HG03196 (cell line): ENCODE results near the gene LPCAT2.
"Not testable (repeated sequence)": the region's sequence is repeated elsewhere in the genome, so short reads cannot be mapped to it uniquely, and the experiment has no call there.

Source experiments
- ATAC-seq: cut with Tn5 transposase; IDR thresholded peaks from one replicate; pipeline ENCODE4 v1.9.1; 2021; ENCODE audit not compliant: unreplicated experiment

Gene LPCAT2

DNA sequence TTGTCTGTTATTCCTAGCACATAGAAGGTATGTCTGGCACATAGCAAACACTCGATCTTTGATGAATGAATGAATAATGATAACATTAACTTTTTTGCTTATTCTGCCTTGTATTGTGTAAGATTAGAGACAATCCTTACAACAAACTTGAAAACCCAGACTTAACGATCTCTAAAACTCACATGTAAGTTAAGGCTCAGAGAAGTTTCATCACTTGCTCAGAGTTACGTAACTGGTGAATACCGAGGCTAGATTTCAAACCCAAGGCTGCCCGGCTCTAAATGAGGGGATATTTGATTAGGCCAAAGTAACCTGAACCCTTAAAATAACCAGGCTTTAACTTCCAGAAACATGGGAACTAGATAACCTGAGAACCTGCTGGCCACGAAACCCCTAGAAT is 79.9 kb downstream of the LPCAT2 start:
- no peak for ATAC-seq

DNA sequence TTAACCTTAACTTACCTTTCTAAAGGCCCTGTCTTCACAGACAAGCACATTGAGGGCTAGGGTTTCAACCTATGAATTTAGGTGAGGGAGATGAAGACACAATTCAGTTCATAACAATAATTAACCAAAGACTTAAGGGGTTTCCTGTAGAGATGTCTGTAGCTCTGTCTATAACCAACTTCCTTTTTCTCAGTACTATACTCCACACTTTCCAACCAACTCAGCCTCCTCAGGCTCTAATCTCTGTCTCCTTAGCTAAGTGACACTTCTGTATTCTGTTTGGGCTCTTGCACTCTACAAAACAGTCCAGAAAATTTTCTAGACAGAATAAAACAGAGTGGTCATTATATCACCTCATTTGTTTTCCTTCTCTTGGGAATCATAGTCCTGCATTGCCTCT is 83.4 kb downstream of the LPCAT2 start:
- no peak for ATAC-seq

DNA sequence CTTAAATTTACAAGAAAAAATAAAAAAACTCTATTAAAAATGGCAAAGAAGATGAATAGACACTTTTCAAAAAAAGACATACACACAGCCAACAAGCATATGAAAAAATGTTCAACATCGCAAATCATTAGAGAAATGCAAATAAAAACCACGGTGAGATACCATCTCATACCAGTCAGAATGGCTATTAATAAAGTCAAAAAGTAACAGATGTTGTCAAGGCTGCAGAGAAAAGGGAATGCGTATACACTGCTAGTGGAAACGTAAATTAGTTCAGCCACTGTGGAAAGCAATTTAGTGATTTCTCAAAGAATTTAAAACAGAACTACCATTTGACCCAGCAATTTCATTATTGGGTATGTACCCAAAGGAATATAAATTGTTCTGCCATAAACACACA is 89.1 kb downstream of the LPCAT2 start:
- ATAC-seq = no peak

GRCh38 chr16:55605754-55606336 is 97.0 kb downstream of the LPCAT2 start:
- ATAC-seq = no peak

GRCh38 chr16:55613613-55614335 is 104.9 kb downstream of the LPCAT2 start:
- no peak for ATAC-seq

GRCh38 chr16:55615071-55615470 is 106.2 kb downstream of the LPCAT2 start:
- ATAC-seq = no peak

GRCh38 chr16:55615670-55616069 is 106.8 kb downstream of the LPCAT2 start:
- not testable (repeated sequence) for ATAC-seq

DNA sequence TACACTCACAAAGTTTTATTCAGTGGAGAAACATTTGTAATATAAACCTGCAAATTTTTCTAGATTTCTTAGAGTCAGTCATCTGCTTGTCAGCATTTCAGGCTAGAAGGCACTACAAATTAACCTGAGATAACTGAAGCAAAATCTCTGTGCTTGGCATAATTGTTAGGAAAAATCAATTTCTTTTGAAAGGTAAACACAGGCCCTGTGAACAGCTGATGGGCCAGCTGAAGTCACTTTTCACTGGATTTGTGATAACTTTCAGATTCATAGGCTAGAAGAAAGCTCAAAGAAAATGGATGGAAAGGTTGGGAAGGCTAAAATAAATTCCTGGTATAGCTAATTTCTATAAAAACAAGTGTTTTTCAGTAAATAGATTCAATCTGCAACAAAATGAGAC is 112.9 kb downstream of the LPCAT2 start:
- ATAC-seq = no peak

GRCh38 chr16:55622272-55622671 is 113.4 kb downstream of the LPCAT2 start:
- no peak for ATAC-seq

- ATAC-seq = no peak
Observed at GRCh38 chr16:55622930-55623561, 114.2 kb downstream of the LPCAT2 start.

- no peak for ATAC-seq
Observed at GRCh38 chr16:55623640-55624039, 114.8 kb downstream of the LPCAT2 start.

- ATAC-seq = no peak
Observed at GRCh38 chr16:55624696-55625095, 115.8 kb downstream of the LPCAT2 start.

DNA sequence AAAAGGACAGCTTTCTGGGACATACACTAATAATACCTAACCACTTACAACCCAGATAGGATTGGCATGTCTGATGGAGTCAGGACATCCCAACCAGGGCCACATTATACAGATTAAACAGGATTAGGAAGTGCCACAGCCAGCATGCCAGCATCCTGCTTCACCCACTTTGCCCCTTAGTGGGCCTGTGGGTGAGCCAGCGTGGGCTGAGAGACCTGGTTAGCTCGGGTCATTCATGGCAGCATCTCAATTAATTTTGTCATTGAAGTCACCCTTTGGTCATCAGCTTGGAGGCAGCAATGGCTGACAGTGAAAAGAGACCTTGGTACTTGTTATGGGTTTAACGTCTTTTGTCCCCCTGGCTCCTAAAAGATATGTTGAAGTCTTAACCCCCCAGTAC is 117.0 kb downstream of the LPCAT2 start:
- no peak for ATAC-seq

GRCh38 chr16:55628306-55628968 is 119.6 kb downstream of the LPCAT2 start:
- ATAC-seq = no peak

- ATAC-seq = no peak
Observed at GRCh38 chr16:55630774-55631173, 121.9 kb downstream of the LPCAT2 start.

- no peak for ATAC-seq
Observed at GRCh38 chr16:55632259-55632658, 123.4 kb downstream of the LPCAT2 start.

GRCh38 chr16:55634193-55634592 is 125.3 kb downstream of the LPCAT2 start:
- no peak for ATAC-seq
